ENCODE results near the gene MEX3C. TPM values are rescaled to one million over a fixed set of nuclear protein-coding genes. Genes with fewer than 3 reads are reported as not detected.

Gene MEX3C
- total RNA-seq, 2 donors from 2014 or later, result 16.5 to 16.6 TPM

GRCh38 chr18:51163543-51163942, 33.9 kb downstream of the MEX3C start:
- no peak overlapping the region for H3K27ac ChIP-seq
- no peaks in the 10 kb centered on the region for H3K27me3 ChIP-seq
- no peaks in the 10 kb centered on the region for H3K9me3 ChIP-seq
- TF ChIP-seq POLR2A (IDR thresholded peaks at IDR 0.05) (no peak), CTCF (IDR thresholded peaks at IDR 0.05) (no peak)
- ATAC-seq, result no peak
- WGBS, 2 donors, result 89 to 91% methylated on average over 3 of the region's 3 CpGs
- intact Hi-C loops (cut with DNase I), result no loop called here
- DNase-seq, result no peak
- H3K36me3 ChIP-seq (replicated peaks in 1 of 2; ENCODE audit: insufficient read depth in 1 of 2, low read depth in 2 of 2), result no peaks in the 10 kb centered on the region
- H3K4me3 ChIP-seq, result no peak overlapping the region
- H3K4me1 ChIP-seq, result no peaks in the 10 kb centered on the region

GRCh38 chr18:51162617-51163016, 34.9 kb downstream of the MEX3C start:
- TF ChIP-seq POLR2A (IDR thresholded peaks at IDR 0.05) (no peak), CTCF (IDR thresholded peaks at IDR 0.05) (no peak)
- ATAC-seq (no peak), DNase-seq (no peak)
- WGBS, 2 donors, result 60 to 63% methylated on average over 3 of the region's 3 CpGs
- Histone ChIP-seq H3K9me3 (no peaks in the 10 kb centered on the region), H3K4me3 (no peak overlapping the region), H3K27ac (no peak overlapping the region), H3K4me1 (no peaks in the 10 kb centered on the region), H3K36me3 (replicated peaks in 1 of 2; ENCODE audit: insufficient read depth in 1 of 2, low read depth in 2 of 2) (no peaks in the 10 kb centered on the region), H3K27me3 (no peaks in the 10 kb centered on the region)
- intact Hi-C loops (cut with DNase I), result no loop called here

- no peaks in the 10 kb centered on the region for H3K27me3 ChIP-seq
- WGBS, 2 donors, result 95 to 96% methylated on average over 4 to 5 of the region's 5 CpGs
- intact Hi-C loops (cut with DNase I), result no loop called here
- H3K4me3 ChIP-seq, result no peak overlapping the region
- no peak for DNase-seq
- no peak overlapping the region for H3K27ac ChIP-seq
- H3K9me3 ChIP-seq, result no peaks in the 10 kb centered on the region
- H3K36me3 ChIP-seq (replicated peaks in 1 of 2; ENCODE audit: insufficient read depth in 1 of 2, low read depth in 2 of 2), result no peaks in the 10 kb centered on the region
- ATAC-seq, result no peak
- no peaks in the 10 kb centered on the region for H3K4me1 ChIP-seq
- TF ChIP-seq CTCF (IDR thresholded peaks at IDR 0.05) (no peak), POLR2A (IDR thresholded peaks at IDR 0.05) (no peak)
These were observed 36.8 kb downstream of the MEX3C start for GRCh38 chr18:51160646-51161045.

GRCh38 chr18:51157215-51157614, 40.3 kb downstream of the MEX3C start:
- TF ChIP-seq POLR2A (IDR thresholded peaks at IDR 0.05) (no peak), CTCF (IDR thresholded peaks at IDR 0.05) (no peak)
- Histone ChIP-seq H3K9me3 (no peaks in the 10 kb centered on the region), H3K36me3 (replicated peaks in 1 of 2; ENCODE audit: insufficient read depth in 1 of 2, low read depth in 2 of 2) (no peaks in the 10 kb centered on the region), H3K27me3 (no peaks in the 10 kb centered on the region), H3K27ac (no peak overlapping the region), H3K4me3 (no peak overlapping the region), H3K4me1 (no peaks in the 10 kb centered on the region)
- intact Hi-C loops (cut with DNase I), result no loop called here
- no peak for DNase-seq
- no peak for ATAC-seq
- 90 to 100% methylated on average over 2 of the region's 2 CpGs for WGBS, 2 donors

GRCh38 chr18:51154431-51155063, 42.9 kb downstream of the MEX3C start:
- intact Hi-C loops (cut with DNase I), result no loop called here
- no peaks in the 10 kb centered on the region for H3K4me1 ChIP-seq
- H3K9me3 ChIP-seq, result no peaks in the 10 kb centered on the region
- no peak for TF ChIP-seq CTCF (IDR thresholded peaks at IDR 0.05)
- TF ChIP-seq POLR2A (IDR thresholded peaks at IDR 0.05), result no peak
- no peak for DNase-seq
- no peaks in the 10 kb centered on the region for H3K36me3 ChIP-seq (replicated peaks in 1 of 2; ENCODE audit: insufficient read depth in 1 of 2, low read depth in 2 of 2)
- ATAC-seq, result no peak
- WGBS, 2 donors, result 66 to 68% methylated on average over 8 of the region's 8 CpGs
- no peaks in the 10 kb centered on the region for H3K27me3 ChIP-seq
- H3K4me3 ChIP-seq, result no peak overlapping the region
- no peak overlapping the region for H3K27ac ChIP-seq
